Gastroesophageal sphincter (tissue), 4 donors: ENCODE results near the gene NOL3. TPM values are rescaled to one million over a fixed set of nuclear protein-coding genes. Genes with fewer than 3 reads are reported as not detected.
A peak's percentile ranks its signal among the peaks of the same experiment; 100 is the strongest.

ENCODE experiments used
- ATAC-seq: fragments of 150-250 bp; one replicate; pipeline ENCODE4 v1.9.1; 2016; ENCODE audit warnings: mild to moderate bottlenecking, moderate library complexity
- H3K27ac ChIP-seq, 4 donors: fragments of 200-600 bp; sonication (generic) in 3 of 4; 1 replicate in 3 of 4; 2 replicates in 1 of 4; pipeline ENCODE4 v1.5.1; 2016 to 2019
- H3K27me3 ChIP-seq: fragments of 200-600 bp; sonication (generic); one replicate; pipeline ENCODE4 v1.5.1; 2019
- H3K36me3 ChIP-seq, 2 donors: fragments of 200-600 bp; sonication (generic); one replicate each; pipeline ENCODE4 v1.5.1; 2019; ENCODE audit warnings: control low read depth in 1 of 2
- H3K4me1 ChIP-seq, 3 donors: fragments of 200-600 bp; sonication (generic); 1 replicate in 2 of 3; 2 replicates in 1 of 3; pipeline ENCODE4 v1.5.1; 2016 to 2019; ENCODE audit warnings: control low read depth in 2 of 3
- H3K4me3 ChIP-seq, 2 donors: fragments of 200-600 bp; sonication (generic); one replicate each; pipeline ENCODE4 v1.5.1; 2019; ENCODE audit warnings: mild to moderate bottlenecking in 1 of 2, moderate library complexity in 1 of 2
- H3K9me3 ChIP-seq, 3 donors: fragments of 200-600 bp; sonication (generic); one replicate each; pipeline ENCODE4 v1.5.1; 2017 to 2019; ENCODE audit warnings: control low read depth in 2 of 3
- EP300 ChIP-seq: sonication (generic); formaldehyde crosslinking; IDR thresholded peaks from one replicate; pipeline ENCODE4 v1.6.1; 2017; ENCODE audit warnings: antibody characterized with exemption, mild to moderate bottlenecking
- POLR2A ChIP-seq, 2 donors: fragments of 450-650 bp; IDR thresholded peaks; one replicate each; pipeline ENCODE4 v1.6.1; 2017; ENCODE audit warnings: antibody characterized with exemption in 2 of 2, mild to moderate bottlenecking in 2 of 2, moderate library complexity in 1 of 2
- POLR2AphosphoS5 ChIP-seq: sonication (generic); formaldehyde crosslinking; IDR thresholded peaks from one replicate; pipeline ENCODE4 v1.6.1; 2017; ENCODE audit warnings: antibody characterized with exemption
- WGBS, 2 donors: methylation state at CpG; one replicate each; pipeline ENCODE4 v1.1.5; 2018; ENCODE audit warnings: low coverage in 1 of 2; 5-methylcytosine and 5-hydroxymethylcytosine counted together
- total RNA-seq, 4 donors: library from RNA; depleted of rRNA; stranded (reverse); fragments of >200 nt; gene quantifications; one replicate each; pipeline ENCODE4 v1.1.0, GENCODE V29; 2016
- TF ChIP-seq, protein P1 (sequence below), 4 experiments: fragments of 200-600 bp in 2 of 4; fragments of 450-650 bp in 2 of 4; sonication (generic) in 1 of 4; IDR thresholded peaks; one replicate each; pipeline ENCODE4 v1.5.1; 2017 to 2019; ENCODE audit warnings: antibody characterized with exemption in 4 of 4, mild to moderate bottlenecking in 2 of 4, moderate library complexity in 2 of 4

Gene NOL3
- total RNA-seq, 4 donors from 2014 or later, result 23.0 to 78.9 (median 49.9) TPM

DNA sequence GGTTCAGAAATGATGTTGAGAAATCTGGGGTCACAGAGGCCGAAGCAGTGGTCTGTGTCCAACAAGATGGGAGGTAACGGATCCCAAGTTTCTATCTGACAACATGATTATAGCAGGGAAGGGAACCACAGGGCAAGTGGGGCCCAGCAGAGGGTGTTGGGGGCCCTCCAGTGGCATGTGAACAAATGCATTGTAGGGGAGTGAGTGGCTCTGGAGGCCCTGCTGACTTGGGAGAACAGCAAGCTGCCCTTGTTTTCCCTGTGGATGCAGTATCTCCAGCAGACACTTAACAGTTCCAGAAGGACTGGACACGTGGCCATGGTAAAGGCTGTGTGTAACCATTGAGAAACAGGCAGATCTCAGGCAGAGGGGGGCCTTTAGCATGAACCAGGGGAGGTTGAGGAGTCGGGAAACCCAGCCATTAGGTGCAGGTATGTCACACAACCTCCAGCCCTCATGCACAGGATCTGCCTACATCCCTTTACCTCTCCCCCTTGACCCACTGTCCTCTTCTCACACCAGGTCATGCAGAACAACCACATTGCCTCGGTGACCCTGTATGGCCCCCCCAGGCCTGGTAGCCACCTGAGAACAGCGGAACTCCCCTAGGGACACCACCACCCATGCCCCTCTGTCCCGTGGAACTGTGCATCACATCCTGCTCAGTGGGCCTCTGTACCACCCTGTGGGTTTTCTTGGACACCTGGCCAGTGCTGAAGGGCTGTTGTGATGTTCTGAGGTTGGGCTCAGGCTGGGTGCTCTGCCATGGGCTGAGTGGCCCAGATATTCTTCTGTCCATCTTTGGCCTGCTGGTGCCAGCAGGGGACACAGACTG is 23.6 kb upstream of the NOL3 start:
- WGBS, 2 donors, result 66 to 87% methylated on average over 2 to 6 of the region's 7 CpGs
- Histone ChIP-seq H3K27me3 (no peaks in the 10 kb centered on the region), H3K36me3 (peaks cover 0 to 79% of the 10 kb centered on the region in 2 donors), H3K4me1 (peaks cover 0 to 31% (median 10%) of the 10 kb centered on the region in 3 donors), H3K9me3 (no peaks in the 10 kb centered on the region), H3K4me3 (no peak overlapping the region), H3K27ac (no peak overlapping the region)
- TF ChIP-seq, protein P1, sequence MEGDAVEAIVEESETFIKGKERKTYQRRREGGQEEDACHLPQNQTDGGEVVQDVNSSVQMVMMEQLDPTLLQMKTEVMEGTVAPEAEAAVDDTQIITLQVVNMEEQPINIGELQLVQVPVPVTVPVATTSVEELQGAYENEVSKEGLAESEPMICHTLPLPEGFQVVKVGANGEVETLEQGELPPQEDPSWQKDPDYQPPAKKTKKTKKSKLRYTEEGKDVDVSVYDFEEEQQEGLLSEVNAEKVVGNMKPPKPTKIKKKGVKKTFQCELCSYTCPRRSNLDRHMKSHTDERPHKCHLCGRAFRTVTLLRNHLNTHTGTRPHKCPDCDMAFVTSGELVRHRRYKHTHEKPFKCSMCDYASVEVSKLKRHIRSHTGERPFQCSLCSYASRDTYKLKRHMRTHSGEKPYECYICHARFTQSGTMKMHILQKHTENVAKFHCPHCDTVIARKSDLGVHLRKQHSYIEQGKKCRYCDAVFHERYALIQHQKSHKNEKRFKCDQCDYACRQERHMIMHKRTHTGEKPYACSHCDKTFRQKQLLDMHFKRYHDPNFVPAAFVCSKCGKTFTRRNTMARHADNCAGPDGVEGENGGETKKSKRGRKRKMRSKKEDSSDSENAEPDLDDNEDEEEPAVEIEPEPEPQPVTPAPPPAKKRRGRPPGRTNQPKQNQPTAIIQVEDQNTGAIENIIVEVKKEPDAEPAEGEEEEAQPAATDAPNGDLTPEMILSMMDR (IDR thresholded peaks at IDR 0.05), result no peak
- no peak for TF ChIP-seq POLR2AphosphoS5
- no peak for TF ChIP-seq POLR2A (IDR thresholded peaks at IDR 0.05)
- TF ChIP-seq EP300, result no peak
- no peak for ATAC-seq

DNA sequence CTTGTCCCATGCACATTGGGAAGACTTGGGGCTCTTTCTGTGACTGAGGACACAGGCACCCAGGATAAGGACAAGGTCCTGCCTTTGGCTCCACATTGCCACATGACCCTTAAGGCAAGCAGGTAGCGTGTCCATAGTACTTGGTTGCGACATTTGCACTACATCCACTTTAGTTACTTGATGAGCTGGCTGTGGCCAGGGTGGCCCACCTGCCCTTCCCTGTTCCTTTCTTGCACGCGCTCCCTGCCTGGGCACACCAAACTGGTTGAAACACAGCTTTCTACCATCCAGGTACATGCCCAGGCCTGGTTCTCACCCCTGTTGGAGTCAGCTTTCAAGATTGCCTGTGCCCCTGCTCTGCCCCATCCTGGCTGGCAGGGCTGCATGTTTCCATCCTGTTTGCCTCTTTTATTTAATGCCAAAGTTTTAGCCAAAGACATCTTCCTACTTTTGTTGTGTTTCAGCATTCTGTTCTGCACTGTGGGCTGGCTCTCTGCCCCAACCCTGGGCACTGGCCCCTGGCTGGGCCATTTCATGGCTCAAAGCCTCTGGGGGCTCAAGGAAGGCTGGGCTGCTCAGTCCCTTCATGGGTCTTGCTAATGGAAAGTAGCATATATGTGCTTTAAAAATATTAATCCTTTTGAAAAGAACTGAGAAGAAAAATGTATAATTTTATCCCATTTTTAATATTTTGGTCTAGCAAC is 22.7 kb upstream of the NOL3 start:
- Histone ChIP-seq H3K4me3 (no peak overlapping the region), H3K27me3 (no peaks in the 10 kb centered on the region), H3K27ac (no peak overlapping the region), H3K4me1 (peaks cover 0 to 32% (median 10%) of the 10 kb centered on the region in 3 donors), H3K36me3 (peaks cover 0 to 70% of the 10 kb centered on the region in 2 donors), H3K9me3 (no peaks in the 10 kb centered on the region)
- no peak for ATAC-seq
- WGBS, 2 donors, result 93 to 94% methylated on average over 3 to 4 of the region's 4 CpGs
- TF ChIP-seq POLR2A (IDR thresholded peaks at IDR 0.05), result no peak
- TF ChIP-seq, protein P1 (IDR thresholded peaks at IDR 0.05), result no peak
- no peak for TF ChIP-seq POLR2AphosphoS5
- TF ChIP-seq EP300, result no peak

DNA sequence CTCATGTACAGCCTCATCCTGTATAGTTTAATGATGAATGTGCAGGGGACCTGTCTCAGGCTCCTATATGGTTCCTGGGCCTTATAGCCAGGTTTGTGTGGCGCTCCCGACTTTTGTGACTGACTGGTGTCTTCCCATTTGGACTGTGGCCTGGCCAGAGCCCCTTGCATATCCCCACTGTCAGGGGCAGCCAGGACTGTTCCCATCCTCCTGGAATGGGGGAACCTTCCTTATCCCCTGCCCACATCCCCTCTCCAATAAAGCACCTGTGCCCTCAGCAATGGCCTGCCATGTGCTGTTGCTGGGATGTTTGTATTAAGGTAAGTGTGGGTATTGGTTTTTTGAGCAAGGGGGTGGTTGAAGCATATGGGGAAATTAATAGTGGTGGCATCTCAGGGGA is 22.1 kb upstream of the NOL3 start:
- WGBS, 2 donors, result 79 to 96% methylated on average over 2 of the region's 2 CpGs
- Histone ChIP-seq H3K27me3 (no peaks in the 10 kb centered on the region), H3K27ac (no peak overlapping the region), H3K36me3 (peaks cover 0 to 64% of the 10 kb centered on the region in 2 donors), H3K4me3 (no peak overlapping the region), H3K4me1 (peaks cover 0 to 32% (median 10%) of the 10 kb centered on the region in 3 donors), H3K9me3 (no peaks in the 10 kb centered on the region)
- ATAC-seq, result no peak
- no peak for TF ChIP-seq POLR2AphosphoS5
- TF ChIP-seq, protein P1 (IDR thresholded peaks at IDR 0.05), result no peak
- TF ChIP-seq POLR2A (IDR thresholded peaks at IDR 0.05), result no peak
- no peak for TF ChIP-seq EP300

DNA sequence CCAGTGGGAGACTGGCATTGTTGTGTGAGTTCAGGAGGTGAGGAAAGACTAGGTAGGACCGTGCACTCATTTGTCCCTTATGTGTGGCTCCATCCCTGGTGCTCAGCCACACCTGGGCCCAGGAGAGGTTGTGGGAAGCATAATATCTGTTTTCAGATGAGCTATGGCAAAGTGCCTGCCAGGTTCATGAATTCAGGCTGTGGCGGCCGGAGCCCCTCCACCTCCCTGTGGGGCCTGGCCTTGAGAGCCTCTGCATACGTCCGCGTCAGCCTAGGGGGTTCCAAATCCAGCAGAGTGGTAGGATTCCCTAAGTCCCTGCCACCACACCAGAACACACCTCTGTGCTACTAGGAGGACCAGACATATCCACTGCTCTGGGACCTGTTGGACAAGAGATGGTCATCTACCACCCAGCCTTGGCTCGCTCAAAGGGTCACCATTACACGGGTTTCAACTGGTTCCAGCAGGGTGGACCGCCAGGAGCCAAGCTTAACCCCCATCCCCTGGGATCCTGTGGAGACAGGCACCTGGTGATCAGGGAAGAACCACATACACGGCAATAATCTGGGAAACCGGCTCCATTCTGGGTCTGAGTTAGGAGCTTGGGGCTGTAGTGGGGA is 21.6 kb upstream of the NOL3 start:
- no peak for TF ChIP-seq POLR2AphosphoS5
- no peak overlapping the region for H3K4me3 ChIP-seq
- 60 to 94% methylated on average over 1 to 3 of the region's 11 CpGs for WGBS, 2 donors
- no peak overlapping the region for H3K27ac ChIP-seq
- H3K9me3 ChIP-seq, result no peaks in the 10 kb centered on the region
- no peak for ATAC-seq
- H3K36me3 ChIP-seq, result peaks cover 0 to 59% of the 10 kb centered on the region in 2 donors
- peaks cover 0 to 32% (median 10%) of the 10 kb centered on the region in 3 donors for H3K4me1 ChIP-seq
- no peaks in the 10 kb centered on the region for H3K27me3 ChIP-seq

DNA sequence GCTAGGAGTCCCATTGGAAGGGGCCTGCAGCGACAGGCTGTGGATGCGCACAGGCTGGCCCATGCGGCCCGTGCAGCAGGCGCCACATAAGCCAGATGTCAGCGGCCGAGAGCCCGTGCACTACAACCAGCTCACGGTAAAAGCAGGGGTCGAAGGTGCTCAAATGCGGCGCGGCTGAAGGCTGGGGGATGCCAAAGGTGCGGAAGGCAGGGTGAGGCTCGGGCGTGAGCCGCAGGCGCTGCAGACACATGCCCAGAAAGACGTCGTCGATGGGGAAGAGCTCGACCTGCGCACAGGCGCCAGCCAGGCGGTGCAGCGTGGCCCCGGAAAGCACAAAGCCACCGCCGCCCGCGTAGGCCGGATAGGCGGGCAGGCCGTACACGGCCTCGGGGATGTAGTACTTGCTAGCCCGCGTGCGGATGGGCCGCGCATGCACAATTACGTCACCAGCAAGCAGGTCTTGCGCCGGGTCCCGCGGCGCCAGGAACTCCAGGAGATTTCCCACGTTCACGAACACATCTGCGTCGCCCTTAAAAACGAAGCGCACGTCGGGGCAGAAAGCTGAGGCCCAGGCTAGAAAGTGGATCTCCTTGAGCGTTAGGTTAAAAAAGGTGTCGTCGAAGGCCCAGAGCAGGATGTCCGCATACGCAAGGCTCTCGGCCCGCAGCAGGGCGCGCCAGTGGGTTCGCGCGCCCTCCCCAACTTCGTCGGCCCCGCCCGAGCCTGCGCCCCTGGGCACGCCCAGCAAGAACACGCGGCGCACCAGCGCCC is 20.9 kb upstream of the NOL3 start:
- peak overlapping the region in 1 of 2 donors; percentile 80 for H3K4me3 ChIP-seq
- H3K27ac ChIP-seq, result peak overlapping the region in 3 of 4 donors; percentile 92 to 95 (median 93)

More for the DNA sequence above, 20.9 kb upstream of the NOL3 start:
- TF ChIP-seq EP300 (no peak), POLR2AphosphoS5 (no peak), POLR2A (IDR thresholded peaks at IDR 0.05) (no peak)
- TF ChIP-seq, protein P1 (IDR thresholded peaks at IDR 0.05), result no peak
- no peaks in the 10 kb centered on the region for H3K9me3 ChIP-seq
- peaks cover 0 to 34% (median 10%) of the 10 kb centered on the region in 3 donors for H3K4me1 ChIP-seq
- WGBS, 2 donors, result 69 to 80% methylated on average over 3 to 15 of the region's 77 CpGs
- no peak for ATAC-seq
- H3K36me3 ChIP-seq, result peaks cover 0 to 52% of the 10 kb centered on the region in 2 donors
- no peaks in the 10 kb centered on the region for H3K27me3 ChIP-seq
